ENCODE results near the gene ZSCAN10.
"Not testable (repeated sequence)": the region's sequence is repeated elsewhere in the genome, so short reads cannot be mapped to it uniquely, and the experiment has no call there.

The ZSCAN10 gene

GRCh38 chr16:3085868-3086595 is 13.1 kb downstream of the ZSCAN10 start:
- no peak for DNase-seq (ENCODE audit: low spot score)

DNA sequence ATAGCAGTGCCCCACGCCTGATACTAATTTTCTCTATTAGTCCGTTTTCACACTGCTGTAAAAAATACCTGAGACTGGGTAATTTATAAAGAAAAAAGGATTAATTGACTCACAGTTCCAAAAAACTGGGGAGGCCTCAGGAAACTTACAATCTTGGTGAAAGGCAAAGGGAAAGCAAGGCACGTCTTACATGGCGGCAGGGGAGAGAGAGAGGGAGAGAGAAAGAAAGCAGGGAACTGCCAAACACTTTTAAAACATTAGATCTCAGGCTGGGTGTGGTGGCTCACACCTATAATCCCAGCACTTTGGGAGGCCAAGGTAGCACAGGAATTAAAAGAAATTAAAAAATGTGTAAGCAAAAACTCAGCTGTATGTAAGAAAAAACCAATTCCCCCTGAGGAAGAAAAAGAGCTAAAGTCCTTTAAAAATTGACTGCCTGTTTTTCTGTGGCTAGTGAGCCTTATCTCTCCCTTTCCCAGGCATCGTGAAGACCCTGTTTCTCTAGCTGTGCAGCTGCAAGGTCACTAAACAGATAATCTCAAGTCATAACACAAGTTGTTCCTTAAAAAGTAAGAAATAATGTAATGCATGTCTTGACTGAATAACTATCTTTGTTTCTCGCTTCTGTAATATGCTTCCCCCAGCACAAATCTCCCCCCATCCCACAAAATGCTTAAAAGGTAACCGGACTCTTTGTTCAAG is 14.0 kb downstream of the ZSCAN10 start:
- DNase-seq (ENCODE audit: low spot score), result no peak

DNA sequence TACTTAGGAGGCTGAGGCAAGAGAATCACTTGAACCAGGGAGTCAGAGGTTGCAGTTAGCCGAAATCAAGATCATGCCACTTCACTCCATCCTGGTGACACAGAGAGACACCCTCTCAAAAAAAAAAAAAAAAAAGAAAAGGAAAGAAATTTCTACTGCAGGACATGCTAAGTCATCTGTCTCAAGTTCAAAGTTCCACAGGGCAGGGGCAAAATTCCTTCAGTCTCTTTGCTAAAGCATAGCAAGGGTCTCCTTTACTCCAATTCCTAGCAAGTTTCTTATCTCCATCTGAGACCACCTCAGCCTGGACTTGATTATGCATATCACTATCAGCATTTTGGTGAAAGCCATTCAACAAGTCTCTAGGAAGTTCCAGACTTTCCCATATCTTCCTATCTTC is 14.6 kb downstream of the ZSCAN10 start:
- DNase-seq (ENCODE audit: low spot score), result no peak

- not testable (repeated sequence) for DNase-seq (ENCODE audit: low spot score)
Observed at GRCh38 chr16:3083408-3083807, 15.7 kb downstream of the ZSCAN10 start.

GRCh38 chr16:3081957-3082356 is 17.1 kb downstream of the ZSCAN10 start:
- not testable (repeated sequence) for DNase-seq (ENCODE audit: low spot score)

DNA sequence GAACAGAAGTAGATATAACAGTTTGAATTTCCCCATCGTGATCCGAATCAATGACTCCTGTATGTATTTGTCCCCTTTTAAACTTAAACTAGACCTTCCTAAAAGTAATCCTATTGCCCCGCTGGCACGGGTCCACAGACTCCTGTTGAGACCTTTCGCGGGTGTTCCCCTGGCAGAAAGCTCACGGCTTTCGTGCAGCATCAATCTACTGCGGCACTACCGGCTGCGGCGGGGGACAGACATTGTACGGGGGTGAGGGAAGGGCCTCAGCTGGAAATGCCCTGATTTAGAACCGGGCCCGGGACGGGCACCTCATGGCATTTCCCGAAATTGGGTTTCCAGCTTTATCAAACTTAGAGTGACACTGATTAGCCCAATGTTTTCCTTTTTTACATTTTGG is 19.1 kb downstream of the ZSCAN10 start:
- no peak for DNase-seq (ENCODE audit: low spot score)

DNA sequence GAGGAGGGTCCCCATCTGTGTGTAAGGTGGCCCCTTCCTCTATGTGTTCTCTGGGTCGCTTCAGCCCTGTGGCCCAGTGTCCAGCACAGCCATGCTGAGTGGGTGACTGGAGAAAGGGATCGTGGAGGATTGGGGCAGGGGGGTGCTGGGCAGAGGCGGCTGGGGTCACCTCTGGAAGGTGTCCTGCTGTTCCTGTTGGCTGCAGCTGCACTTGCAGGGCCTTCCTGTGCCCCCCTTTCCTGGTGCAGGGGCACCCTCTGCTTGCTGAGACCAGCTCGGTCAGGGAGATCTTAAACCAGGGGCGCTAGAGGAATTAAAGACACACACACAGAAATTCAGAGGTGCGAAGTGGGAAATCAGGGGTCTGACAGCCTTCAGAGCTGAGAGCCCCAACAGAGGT is 22.5 kb downstream of the ZSCAN10 start:
- DNase-seq (ENCODE audit: low spot score), result no peak

DNA sequence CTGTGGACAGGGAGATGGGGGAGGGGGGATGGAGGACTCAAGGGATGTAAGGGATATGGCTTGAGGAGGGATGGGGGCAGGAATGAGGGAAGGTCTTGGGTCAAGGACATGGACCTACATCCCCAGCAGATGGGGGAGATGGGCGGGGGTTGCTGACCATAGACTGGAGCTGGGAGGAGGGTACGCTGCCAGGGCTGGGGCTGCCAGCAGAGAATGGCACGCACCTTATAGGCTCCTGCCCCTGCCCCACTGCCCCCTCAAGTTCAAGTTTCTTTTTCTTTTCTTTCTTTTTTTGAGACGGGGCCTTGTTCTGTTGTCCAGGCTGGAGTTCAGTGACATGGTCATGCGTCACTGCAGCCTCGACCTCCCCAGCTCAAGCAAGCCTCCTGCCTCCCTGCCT is 23.1 kb downstream of the ZSCAN10 start:
- not testable (repeated sequence) for DNase-seq (ENCODE audit: low spot score)

GRCh38 chr16:3075523-3075915 is 23.6 kb downstream of the ZSCAN10 start:
- DNase-seq (ENCODE audit: low spot score), result no peak

- DNase-seq (ENCODE audit: low spot score), result no peak
Observed at GRCh38 chr16:3074860-3075522, 24.1 kb downstream of the ZSCAN10 start.

DNA sequence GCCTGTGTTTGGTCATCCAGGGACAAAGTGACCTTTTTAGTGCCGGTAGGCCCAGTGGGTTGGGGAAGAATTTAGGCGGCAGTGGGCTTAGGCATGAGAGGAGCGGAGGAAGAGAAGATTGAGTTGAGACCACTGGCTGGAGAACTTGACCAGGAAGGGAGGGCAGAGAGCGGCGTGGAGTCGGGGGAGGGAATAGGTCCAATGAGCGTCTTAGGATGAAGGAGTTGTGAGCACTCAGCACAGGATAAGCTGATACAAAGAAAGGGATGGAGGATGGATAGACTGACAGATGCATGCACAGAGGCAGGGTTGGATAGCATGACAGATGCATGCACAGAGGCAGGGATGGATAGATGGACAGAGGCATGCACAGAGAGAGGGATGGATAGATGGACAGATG is 25.6 kb downstream of the ZSCAN10 start:
- no peak for DNase-seq (ENCODE audit: low spot score)

DNA sequence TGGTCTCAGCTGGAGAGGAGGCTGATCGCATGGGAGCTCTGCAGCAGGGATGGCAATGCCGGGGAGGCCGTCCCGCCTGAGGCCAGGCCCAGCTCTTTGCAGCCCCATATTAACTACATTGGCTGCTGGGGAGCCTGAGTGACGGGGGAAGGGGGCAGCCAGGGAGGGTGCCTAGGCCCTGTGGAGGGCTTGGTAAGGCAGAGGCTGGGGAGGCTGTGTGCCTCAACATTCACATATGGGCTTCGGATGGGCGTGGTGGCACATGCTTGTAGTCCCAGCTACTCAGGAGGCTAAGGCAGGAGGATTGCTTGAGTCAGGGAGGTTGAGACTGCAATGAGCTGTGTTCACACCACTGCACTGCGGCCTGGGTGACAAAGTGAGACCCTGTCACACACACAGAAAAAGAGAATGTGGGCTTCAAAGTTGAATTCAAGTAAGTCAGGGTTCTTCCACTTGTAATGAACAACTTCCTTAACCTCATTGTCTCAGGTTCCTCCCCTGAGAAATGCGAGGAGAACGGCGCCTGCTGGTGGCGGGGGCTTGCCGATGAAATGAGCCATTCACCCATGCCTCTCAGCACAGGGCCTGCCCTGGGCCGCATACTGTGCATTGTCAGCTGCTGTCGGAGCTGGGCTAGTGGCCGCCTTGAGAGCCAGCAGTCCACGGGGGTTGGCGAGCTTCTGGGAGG is 26.4 kb downstream of the ZSCAN10 start:
- not testable (repeated sequence) for DNase-seq (ENCODE audit: low spot score)

DNA sequence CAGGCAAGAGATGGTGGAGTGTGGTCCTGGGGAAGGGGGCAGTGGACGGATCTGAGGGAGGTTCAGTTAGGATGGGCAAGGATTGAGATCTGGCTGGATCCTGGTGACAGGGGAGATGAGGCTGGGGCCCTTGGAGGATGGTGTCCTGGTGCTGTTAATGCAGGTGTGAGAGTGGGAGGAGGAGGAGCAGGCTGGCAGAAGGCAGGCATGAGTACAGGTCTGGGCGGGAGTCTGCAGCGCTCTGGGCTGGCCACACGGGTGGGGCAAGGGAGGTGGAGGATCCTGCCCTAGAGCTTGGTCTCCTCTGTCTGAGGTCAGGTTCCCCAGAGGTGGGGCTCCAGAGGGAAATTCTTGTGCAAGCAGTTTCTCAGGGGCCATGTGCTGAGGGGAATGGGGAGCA is 26.9 kb downstream of the ZSCAN10 start:
- DNase-seq (ENCODE audit: low spot score), result not testable (repeated sequence)

- no peak for DNase-seq (ENCODE audit: low spot score)
Observed at GRCh38 chr16:3071655-3072054, 27.4 kb downstream of the ZSCAN10 start.

DNA sequence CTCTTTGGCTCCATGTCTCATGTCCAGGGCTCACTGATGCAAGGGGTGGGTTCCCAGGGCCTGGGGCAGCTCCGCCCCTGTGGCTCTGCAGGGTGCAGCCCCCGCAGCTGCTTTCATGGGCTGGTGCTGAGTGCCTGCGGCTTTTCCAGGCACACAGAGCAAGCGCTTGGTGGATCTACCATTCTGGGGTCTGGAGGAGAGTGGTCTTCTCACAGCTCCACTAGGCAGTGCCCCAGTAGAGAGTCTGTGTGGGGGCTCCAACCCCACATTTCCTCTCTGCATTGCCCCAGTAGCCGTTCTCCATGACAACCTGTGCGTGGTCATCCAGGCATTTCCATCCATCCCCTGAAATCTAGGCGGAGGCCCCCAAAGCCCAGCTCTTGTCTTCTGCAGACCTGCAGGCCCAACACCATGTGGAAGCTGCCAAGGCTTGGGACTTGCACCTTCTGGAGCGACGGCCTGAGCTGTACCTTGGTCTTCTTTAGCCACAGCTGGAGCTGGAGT is 28.4 kb downstream of the ZSCAN10 start:
- DNase-seq (ENCODE audit: low spot score), result no peak

DNA sequence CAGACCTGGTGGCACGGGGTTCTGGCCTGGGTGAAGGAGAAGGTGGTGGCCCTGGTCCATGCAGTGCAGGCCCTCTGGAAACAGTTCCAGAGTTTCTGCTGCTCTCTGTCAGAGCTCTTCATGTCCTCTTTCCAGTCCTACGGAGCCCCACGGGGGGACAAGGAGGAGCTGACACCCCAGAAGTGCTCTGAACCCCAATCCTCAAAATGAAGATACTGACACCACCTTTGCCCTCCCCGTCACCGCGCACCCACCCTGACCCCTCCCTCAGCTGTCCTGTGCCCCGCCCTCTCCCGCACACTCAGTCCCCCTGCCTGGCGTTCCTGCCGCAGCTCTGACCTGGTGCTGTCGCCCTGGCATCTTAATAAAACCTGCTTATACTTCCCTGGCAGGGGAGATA is 29.9 kb downstream of the ZSCAN10 start:
- not testable (repeated sequence) for DNase-seq (ENCODE audit: low spot score)

- no peak for DNase-seq (ENCODE audit: low spot score)
Observed at GRCh38 chr16:3068487-3068886, 30.6 kb downstream of the ZSCAN10 start.

- DNase-seq (ENCODE audit: low spot score), result no peak
Observed at GRCh38 chr16:3066440-3066748, 32.7 kb downstream of the ZSCAN10 start.

- DNase-seq (ENCODE audit: low spot score), result no peak
Observed at GRCh38 chr16:3065742-3066439, 33.2 kb downstream of the ZSCAN10 start.

DNA sequence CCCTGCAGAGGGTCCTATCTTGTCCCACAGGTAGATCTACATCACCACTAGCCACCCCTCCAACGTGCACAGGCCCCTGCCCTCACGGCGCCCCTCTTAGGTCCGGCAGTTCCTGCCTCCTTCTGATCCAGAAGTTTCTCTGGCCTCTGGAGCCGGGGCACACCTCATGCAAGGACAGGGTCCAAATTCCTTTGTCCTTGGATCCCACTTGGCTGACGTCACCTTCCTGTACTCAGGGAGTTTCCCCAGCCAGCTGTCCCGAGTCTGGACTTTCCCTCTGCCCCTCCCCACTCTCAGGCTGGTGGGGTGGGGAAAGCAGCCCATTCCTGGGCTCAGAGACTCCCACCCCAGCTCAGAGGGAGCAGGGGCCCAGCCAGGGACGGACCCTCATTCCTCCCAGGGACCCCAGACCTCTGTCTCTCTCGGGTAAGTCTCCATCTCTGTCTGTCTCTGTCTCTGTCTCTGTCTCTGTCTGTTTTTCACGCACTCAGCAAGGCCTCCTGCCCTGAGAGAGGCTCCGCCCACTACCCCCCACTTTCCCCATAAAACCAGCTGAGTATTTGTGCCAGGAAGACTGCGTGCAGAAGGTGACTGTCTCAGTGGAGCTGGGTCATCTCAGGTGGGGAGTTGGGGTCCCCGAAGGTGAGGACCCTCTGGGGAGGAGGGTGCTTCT is 33.9 kb downstream of the ZSCAN10 start, which contains the start of gene IL32:
Gene IL32 (plus strand): TSS at position 572 of the 673 bp plus-strand sequence. CDS start 172 bp downstream, outside the sequence.
- no peak for DNase-seq (ENCODE audit: low spot score)
